GM19035 (cell line): ENCODE measurements around the gene AKAP8.
"Not testable (repeated sequence)": the region's sequence is repeated elsewhere in the genome, so short reads cannot be mapped to it uniquely, and the experiment has no call there.

Experiments used
- ATAC-seq: cut with Tn5 transposase; IDR thresholded peaks from one replicate; pipeline ENCODE4 v1.9.1; 2021; ENCODE audit not compliant: unreplicated experiment

AKAP8 gene

DNA sequence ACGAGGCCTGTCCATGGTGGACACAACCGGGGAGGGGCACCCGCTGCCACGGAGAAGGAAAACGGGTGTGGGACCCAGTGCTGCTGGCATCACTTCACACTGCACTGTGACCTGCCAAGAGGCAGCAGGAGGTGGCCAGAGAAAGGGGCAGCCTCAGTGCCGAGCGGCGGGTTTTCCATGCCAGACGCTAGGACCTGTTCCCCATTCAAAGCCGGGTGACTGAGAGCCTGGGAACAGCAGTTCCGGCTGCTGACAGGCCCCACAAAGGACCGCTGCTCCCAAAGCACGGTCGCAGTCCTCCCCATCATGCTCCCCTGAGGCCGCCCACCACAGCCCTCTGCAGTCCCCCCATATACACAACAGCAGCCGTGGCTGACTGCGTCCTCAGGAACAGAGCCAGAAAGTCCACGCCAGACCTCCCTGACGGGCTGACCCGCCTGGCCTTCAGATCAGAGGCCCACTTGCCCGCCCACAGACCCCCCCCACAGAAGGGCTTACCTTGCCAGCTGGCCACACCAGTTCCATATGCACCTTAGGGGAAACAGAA, 5.4 kb downstream of the AKAP8 start:
- ATAC-seq = no peak

- ATAC-seq = no peak
Measured at GRCh38 chr19:15373644-15374043, 5.9 kb downstream of the AKAP8 start.

- no peak for ATAC-seq
Measured at GRCh38 chr19:15372891-15373301, 6.7 kb downstream of the AKAP8 start.

DNA sequence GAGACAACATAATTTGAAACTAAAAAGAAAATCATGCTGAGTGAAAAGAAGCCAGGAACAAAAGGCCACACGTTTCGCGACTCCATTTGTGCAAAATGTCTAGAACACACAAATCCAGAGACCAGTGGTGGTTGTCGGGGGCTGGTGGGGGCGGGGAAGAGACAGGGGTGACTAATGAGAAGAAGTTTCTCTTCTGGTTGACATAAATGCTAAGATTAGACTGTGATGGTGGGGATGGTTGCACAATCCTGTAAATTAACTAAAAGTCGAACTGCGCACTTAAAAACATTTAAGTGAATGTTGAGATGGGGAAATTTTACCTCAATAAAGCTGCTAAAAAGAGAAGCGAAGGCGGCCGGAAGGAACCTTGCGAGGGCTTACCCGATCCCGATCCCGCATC, 7.1 kb downstream of the AKAP8 start:
- no peak for ATAC-seq

DNA sequence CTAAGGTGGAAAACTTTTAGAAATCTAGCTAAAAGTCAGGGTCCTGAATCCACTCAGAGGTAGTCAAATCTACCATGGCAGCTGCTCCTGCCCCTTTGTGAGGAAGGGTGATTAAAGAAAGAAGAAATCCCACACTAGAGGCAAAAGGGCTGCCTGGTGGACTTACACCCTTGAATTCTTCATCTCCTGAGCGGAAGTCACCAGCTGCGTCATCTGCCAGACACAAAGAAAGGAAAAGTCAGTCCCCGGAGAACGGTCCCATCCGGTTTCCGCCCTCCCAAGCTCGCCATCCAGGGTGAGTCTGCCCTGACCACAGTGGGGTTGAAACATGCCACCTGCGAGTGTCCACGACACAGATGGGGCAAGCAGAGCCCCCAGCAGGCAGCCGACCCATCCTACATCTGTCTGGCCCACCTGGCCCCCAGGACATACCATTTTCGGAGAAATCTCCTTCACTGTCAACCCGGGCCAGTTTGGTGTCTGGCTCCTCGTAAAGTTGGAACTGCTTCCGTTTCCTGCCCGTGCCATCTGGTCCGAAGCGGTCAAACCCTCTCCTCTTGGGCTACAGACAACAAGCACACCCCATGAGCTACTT, 7.7 kb downstream of the AKAP8 start:
- ATAC-seq = no peak

- ATAC-seq = no peak
Measured at GRCh38 chr19:15371119-15371518, 8.5 kb downstream of the AKAP8 start.

GRCh38 chr19:15369594-15369891, 10.0 kb downstream of the AKAP8 start:
- ATAC-seq = no peak

DNA sequence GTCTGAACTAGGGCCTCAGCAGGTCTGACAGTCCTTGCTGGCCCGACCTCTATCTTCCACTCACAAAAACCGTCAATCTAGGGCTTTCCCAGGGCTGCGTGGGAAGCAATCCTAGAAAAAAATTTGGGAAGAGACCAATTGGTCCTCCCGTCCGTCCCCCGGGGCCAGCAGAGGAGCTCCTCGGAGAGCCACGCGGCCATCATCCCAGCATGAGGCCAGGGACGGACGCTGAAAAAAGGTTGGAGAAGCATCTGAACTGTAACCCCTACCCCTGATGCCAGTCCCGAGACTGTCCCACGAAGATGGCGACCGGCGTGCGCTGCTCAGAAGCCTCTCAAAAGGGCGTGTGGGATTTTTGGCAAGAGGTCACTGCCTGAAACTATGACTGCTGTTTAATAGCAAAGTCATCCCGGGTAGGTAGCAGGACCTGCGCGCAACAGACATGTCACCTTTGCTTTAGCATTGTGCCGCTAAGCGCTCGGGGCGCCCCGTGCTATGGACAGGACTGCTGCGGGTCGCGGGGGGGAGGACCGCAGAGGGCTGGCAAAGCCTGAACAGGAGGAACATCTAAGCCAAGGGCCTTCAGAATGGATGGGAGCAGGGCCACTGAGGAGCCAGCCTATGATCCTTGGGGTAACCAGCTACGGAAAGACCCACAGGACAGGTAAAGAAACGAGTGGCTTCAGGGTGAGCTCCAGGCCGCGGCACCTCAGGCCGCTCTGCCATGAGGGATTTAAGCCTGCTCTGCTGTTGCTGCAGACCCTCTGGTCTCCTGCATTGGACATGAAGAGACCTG, 10.6 kb downstream of the AKAP8 start:
- no peak for ATAC-seq

DNA sequence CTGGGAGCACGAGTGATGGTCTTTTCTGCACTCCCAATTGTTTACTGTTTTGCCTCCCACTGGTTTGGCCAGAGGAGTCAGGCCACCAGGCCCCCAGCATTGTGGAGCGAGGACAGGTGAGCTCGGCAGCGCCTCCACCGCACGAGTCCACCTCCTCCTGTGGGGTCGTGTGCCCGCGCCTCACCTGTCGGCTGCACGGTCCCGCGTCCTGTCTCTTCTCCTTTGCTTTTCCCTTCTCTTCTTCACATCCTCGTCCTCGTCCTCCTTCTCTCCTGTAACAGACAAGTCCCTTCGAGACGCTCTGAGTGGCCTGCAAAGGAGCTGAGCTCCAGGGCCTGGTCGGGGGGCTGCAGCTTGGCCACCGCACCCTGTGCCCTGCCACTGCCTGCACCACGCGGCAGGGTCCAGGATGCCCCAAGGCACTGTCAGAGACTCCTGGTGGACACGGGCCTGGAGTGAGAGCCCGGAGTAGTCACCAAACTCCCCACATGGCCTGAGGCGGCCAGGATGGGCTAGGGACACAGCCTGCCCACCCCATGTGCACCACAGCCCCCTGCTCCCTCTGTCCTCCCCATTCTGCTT, 11.4 kb downstream of the AKAP8 start:
- no peak for ATAC-seq

GRCh38 chr19:15367439-15367838, 12.1 kb downstream of the AKAP8 start:
- no peak for ATAC-seq

DNA sequence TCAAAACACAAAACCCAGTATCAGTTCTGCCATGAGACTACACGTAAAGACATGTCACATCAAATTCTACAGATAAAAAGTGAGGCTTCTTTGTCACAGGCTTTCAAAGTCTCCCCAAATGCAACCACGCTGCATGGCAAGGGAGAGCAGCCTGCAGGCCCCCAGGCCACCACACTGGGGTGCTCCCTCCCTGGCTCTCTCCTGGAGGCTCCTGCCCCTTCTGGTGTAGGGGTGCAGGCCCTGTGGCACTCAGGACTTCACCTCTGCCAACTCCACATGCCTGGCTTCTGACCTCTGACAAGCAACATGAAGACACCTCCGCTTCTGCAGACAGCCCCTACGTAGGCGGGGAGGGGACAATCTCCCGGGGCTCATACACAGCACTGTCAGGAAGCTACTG, 14.3 kb downstream of the AKAP8 start:
- ATAC-seq = no peak

DNA sequence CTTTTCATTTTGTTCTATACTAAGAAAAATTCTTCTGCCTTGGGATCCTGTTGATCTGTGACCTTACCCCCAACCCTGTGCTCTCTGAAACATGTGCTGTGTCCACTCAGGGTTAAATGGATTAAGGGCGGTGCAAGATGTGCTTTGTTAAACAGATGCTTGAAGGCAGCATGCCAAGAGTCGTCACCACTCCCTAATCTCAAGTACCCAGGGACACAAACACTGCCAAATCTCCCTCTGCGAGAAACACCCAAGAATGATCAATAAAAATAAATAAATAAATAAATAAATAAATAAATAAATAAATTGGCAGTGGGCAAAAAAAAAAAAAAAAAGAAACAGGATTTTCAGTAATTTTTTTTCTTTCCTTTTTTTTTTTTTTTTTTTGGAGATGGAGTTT, 15.8 kb downstream of the AKAP8 start:
- ATAC-seq = not testable (repeated sequence)

DNA sequence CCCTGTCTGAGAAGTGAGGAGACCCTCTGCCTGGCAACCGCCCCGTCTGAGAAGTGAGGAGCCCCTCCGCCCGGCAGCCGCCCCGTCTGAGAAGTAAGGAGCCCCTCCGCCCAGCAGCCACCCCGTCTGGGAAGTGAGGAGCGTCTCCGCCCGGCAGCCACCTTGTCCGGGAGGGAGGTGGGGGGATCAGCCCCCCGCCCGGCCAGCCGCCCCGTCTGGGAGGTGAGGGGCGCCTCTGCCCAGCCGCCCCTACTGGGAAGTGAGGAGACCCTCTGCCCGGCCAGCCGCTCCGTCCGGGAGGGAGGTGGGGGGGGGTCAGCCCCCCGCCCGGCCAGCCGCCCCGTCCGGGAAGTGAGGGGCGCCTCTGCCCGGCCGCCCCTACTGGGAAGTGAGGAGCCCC, 16.5 kb downstream of the AKAP8 start:
- ATAC-seq = not testable (repeated sequence)

GRCh38 chr19:15360015-15360414, 19.6 kb downstream of the AKAP8 start:
- not testable (repeated sequence) for ATAC-seq

- ATAC-seq = no peak
Measured at GRCh38 chr19:15358918-15359317, 20.7 kb downstream of the AKAP8 start.

DNA sequence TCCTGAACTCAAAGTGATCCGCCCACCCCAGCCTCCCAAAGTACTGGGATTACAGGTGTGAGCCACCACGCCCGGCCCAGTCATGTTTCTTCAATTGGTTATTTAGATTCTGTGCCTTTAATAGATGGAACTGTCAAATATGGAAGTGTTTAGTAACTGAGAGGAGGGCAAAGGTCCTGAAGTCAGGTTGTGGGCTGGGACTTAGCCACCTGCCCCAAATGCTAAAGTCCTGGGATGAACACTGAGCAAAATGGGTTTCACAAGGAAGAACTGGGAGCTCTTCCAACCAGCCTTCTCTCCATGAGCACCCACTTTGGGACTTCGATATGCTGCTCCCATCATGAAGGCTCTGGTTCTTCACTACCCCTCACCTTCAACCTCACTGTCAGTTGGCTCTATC, 21.7 kb downstream of the AKAP8 start:
- no peak for ATAC-seq

DNA sequence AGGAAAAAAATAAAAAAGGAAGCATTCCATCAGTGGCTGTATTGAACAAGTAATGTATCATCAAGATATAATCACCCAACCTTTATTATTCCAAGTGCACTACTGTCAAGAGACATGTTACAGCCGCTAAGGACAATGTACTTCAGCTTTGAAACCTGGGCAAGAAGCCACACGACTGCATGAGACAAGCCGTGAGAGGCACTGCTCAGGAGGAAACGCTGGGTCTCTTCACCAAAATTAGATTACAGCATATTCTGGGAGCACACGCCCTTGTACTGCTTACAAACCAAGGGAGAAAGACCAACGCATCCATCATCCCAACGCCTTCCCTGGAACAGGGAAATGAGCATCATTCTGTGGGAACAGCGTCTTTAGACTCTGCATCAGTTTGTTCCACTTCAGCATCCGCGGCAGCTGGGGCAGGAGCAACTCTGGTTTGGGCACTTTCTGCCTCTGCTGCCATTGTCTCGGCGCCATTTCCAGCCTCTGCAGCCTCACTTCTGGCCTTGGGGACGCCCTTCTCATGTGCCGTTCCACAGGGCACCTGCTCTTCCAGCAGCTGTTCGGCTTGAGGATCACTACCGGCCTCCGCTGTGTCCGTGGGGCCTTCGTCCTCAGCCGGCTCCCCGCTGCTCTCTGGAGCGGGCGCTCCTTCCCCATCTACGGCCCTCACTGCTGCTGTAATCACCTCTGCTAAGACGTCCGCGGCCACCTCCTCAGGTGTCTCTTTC, 24.9 kb downstream of the AKAP8 start:
- no peak for ATAC-seq

DNA sequence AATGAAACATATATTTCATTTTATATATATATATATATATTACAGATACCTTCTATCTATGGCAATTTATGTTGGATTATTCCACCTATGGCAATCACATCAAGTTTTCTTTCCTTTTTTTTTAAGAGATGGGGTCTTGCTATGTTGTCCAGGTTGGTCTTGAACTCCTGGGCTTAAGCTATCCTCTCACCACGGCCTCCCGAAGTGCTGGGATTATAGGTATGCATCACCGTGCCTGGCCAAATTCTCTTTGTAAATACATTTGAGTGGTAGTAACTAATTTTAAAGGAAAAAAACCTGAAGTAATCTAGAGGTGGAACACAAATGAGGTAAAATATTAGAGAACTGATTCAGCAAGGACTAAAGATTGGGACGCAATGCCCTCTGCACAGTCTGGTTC, 25.7 kb downstream of the AKAP8 start:
- no peak for ATAC-seq

- not testable (repeated sequence) for ATAC-seq
Measured at GRCh38 chr19:15352535-15352934, 27.1 kb downstream of the AKAP8 start.

GRCh38 chr19:15341328-15341727, 38.3 kb downstream of the AKAP8 start:
- not testable (repeated sequence) for ATAC-seq

DNA sequence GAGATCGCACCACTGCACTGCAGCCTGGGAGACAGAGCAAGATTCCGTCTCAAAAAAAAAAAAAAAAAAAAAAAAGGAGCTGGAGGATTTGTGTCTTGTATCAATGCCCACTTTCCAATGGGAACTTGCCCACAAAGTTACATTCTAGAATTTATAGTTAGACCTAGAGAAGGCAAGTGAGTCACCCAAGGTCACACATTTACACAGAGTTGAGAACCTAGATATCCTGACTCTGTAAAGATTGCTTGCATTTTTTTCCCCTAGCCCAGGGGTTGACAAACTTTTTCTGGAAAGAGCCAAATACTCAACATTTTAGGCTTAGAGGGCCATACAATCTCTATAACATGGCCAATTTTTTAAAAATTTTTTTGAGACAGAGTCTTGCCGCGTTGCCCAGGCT, 39.5 kb downstream of the AKAP8 start:
- ATAC-seq = no peak

DNA sequence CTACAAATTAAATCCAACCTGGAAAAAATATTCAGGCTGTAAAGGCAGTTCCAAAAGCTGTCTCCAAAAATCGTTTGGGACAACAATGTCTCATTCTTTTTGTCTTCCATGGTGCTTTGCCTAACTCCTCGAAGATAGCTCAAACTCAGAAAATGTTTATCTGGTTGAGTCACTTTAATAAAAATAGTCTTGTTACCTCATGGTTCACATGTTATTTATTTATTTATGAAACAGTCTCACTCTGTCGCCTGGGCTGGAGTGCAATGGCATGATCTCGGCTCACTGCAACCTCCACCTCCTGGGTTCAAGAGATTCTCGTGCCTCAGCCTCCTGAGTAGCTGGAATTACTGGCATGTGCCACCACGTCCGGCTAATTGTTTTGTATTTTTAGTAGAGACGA, 42.4 kb downstream of the AKAP8 start:
- no peak for ATAC-seq
